HEK293 (cell line): Measurements from ENCODE around the gene CDK4.
A peak's percentile ranks its signal among the peaks of the same experiment; 100 is the strongest.

ENCODE experiments used
- BCL11A ChIP-seq: fragments of 450-650 bp; formaldehyde crosslinking; IDR thresholded peaks from 2 replicates; pipeline ENCODE4 v1.5.1; 2016; ENCODE audit warnings: low read depth, missing biosample characterization, missing genetic modification characterization
- HOXD13 ChIP-seq: sonication (generic); formaldehyde crosslinking; IDR thresholded peaks from 2 replicates; pipeline ENCODE4 v1.8.0; 2022; ENCODE audit warnings: missing genetic modification reagents, borderline replicate concordance
- MEIS1 ChIP-seq: sonication (generic); formaldehyde crosslinking; IDR thresholded peaks from 2 replicates; pipeline ENCODE4 v1.8.1; 2022; ENCODE audit warnings: missing genetic modification reagents, mild to moderate bottlenecking, borderline replicate concordance
- OVOL3 ChIP-seq: fragments of 450-650 bp; formaldehyde crosslinking; IDR thresholded peaks from 2 replicates; pipeline ENCODE4 v1.5.1; 2016; ENCODE audit warnings: missing biosample characterization, missing genetic modification characterization
- PRDM1 ChIP-seq: fragments of 450-650 bp; formaldehyde crosslinking; IDR thresholded peaks from 2 replicates; pipeline ENCODE4; 2016; ENCODE audit warnings: missing biosample characterization, missing genetic modification characterization
- SETDB1 ChIP-seq: IDR thresholded peaks from one replicate; pipeline ENCODE4 v1.6.1; 2017; ENCODE audit warnings: mild to moderate bottlenecking, low read length, moderate library complexity, mixed read lengths; ENCODE audit not compliant: insufficient read length
- ZBTB17 ChIP-seq: fragments of 450-650 bp; formaldehyde crosslinking; IDR thresholded peaks from 2 replicates; pipeline ENCODE4 v1.5.1; 2016; ENCODE audit warnings: missing biosample characterization, missing genetic modification characterization
- ZBTB7A ChIP-seq: fragments of 450-650 bp; formaldehyde crosslinking; IDR thresholded peaks from 2 replicates; pipeline ENCODE4 v1.5.1; 2016; ENCODE audit warnings: low read depth, missing biosample characterization, missing genetic modification characterization
- ZEB2 ChIP-seq: fragments of 450-650 bp; formaldehyde crosslinking; IDR thresholded peaks from 2 replicates; pipeline ENCODE4 v1.5.1; 2016; ENCODE audit warnings: missing biosample characterization, missing genetic modification characterization
- ZFP41 ChIP-seq: fragments of 450-650 bp; formaldehyde crosslinking; IDR thresholded peaks from 2 replicates; pipeline ENCODE4 v1.5.1; 2016; ENCODE audit warnings: missing biosample characterization, missing genetic modification characterization, borderline replicate concordance
- ZNF16 ChIP-seq: fragments of 450-650 bp; formaldehyde crosslinking; IDR thresholded peaks from 2 replicates; pipeline ENCODE4 v1.5.1; 2016; ENCODE audit warnings: low read depth, missing biosample characterization, missing genetic modification characterization
- ZNF223 ChIP-seq: fragments of 450-650 bp; formaldehyde crosslinking; IDR thresholded peaks from 2 replicates; pipeline ENCODE4 v1.5.1; 2016; ENCODE audit warnings: missing biosample characterization, missing genetic modification characterization
- ZNF510 ChIP-seq: fragments of 450-650 bp; formaldehyde crosslinking; IDR thresholded peaks from 2 replicates; pipeline ENCODE4 v1.5.1; 2018; ENCODE audit warnings: mild to moderate bottlenecking, missing genetic modification characterization, missing biosample characterization; ENCODE audit not compliant: insufficient replicate concordance
- ZNF629 ChIP-seq: fragments of 450-650 bp; formaldehyde crosslinking; IDR thresholded peaks from 2 replicates; pipeline ENCODE4 v1.5.1; 2017; ENCODE audit warnings: missing biosample characterization, missing genetic modification characterization
- ZNF792 ChIP-seq: fragments of 450-650 bp; formaldehyde crosslinking; IDR thresholded peaks from 2 replicates; pipeline ENCODE4 v1.5.1; 2016; ENCODE audit warnings: missing biosample characterization, missing genetic modification characterization
- ZNF830 ChIP-seq: fragments of 450-650 bp; IDR thresholded peaks from 2 replicates; pipeline ENCODE4 v1.5.0; 2018; ENCODE audit warnings: missing biosample characterization, missing genetic modification characterization, low read depth, mild to moderate bottlenecking, moderate library complexity
- ZSCAN30 ChIP-seq: fragments of 450-650 bp; IDR thresholded peaks from 2 replicates; pipeline ENCODE4 v1.5.1; 2018; ENCODE audit warnings: missing biosample characterization, mild to moderate bottlenecking, missing genetic modification characterization, moderate library complexity
- TF ChIP-seq, protein P1 (sequence below): fragments of 450-650 bp; formaldehyde crosslinking; IDR thresholded peaks from 2 replicates; pipeline ENCODE4 v1.5.1; 2016; ENCODE audit warnings: missing biosample characterization, missing genetic modification characterization
- TF ChIP-seq, protein P2 (sequence below): fragments of 450-650 bp; formaldehyde crosslinking; optimal IDR thresholded peaks from 2 replicates; pipeline ENCODE3; 2016; ENCODE audit warnings: missing biosample characterization, mild to moderate bottlenecking, missing genetic modification characterization
- TF ChIP-seq, protein P3 (sequence below): fragments of 450-650 bp; formaldehyde crosslinking; IDR thresholded peaks from 2 replicates; pipeline ENCODE4 v1.5.1; 2016; ENCODE audit warnings: missing biosample characterization, missing genetic modification characterization, borderline replicate concordance
- TF ChIP-seq, protein P4 (sequence below): fragments of 450-650 bp; formaldehyde crosslinking; IDR thresholded peaks from 2 replicates; pipeline ENCODE4 v1.5.1; 2017; ENCODE audit warnings: missing biosample characterization, missing genetic modification characterization
- TF ChIP-seq, protein P5 (sequence below): fragments of 450-650 bp; formaldehyde crosslinking; IDR thresholded peaks from 2 replicates; pipeline ENCODE4 v1.5.1; 2016; ENCODE audit warnings: missing biosample characterization, missing genetic modification characterization
- TF ChIP-seq, protein P6 (sequence below): fragments of 450-650 bp; formaldehyde crosslinking; IDR thresholded peaks from 2 replicates; pipeline ENCODE4 v1.5.1; 2017; ENCODE audit warnings: missing biosample characterization, missing genetic modification characterization
- TF ChIP-seq, protein P7 (sequence below): fragments of 450-650 bp; formaldehyde crosslinking; conservative IDR thresholded peaks from 2 replicates; pipeline ENCODE4 v1.5.1; 2016; ENCODE audit warnings: low read depth, missing biosample characterization, missing genetic modification characterization

The CDK4 gene

DNA sequence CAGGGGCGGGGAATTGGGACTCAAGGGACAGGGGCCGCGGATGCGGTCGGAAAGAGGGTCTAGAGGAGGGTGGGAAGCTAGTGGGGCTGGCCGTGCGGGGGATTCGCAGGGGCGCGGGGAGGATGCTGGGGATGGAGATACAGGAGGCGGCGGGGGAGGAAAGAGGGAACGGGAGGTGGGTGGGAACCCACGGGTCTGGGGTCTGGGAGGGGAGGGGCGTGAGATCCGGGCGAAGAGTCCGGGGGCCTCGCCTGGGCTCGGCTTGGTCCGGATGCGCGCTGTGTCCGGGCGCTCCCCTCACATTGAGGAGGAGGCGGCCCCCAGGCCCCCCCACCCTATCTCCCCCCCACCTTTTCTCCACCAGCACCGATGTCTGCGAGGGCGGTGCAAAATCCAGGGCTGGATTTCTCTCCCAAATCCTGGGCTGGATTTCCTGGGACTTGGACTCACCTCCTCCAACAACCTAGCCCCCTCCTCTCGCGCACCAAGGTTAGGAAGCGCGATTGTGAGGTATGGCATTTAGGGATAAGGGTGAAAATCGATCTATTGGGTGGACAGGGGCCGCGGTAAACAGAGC lies 13.4 kb downstream of the CDK4 start, which contains the start of gene AGAP2 (continued):
- TF ChIP-seq, protein P1, sequence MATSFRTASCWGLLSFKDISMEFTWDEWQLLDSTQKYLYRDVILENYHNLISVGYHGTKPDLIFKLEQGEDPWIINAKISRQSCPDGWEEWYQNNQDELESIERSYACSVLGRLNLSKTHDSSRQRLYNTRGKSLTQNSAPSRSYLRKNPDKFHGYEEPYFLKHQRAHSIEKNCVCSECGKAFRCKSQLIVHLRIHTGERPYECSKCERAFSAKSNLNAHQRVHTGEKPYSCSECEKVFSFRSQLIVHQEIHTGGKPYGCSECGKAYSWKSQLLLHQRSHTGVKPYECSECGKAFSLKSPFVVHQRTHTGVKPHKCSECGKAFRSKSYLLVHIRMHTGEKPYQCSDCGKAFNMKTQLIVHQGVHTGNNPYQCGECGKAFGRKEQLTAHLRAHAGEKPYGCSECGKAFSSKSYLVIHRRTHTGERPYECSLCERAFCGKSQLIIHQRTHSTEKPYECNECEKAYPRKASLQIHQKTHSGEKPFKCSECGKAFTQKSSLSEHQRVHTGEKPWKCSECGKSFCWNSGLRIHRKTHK: no peak
- TF ChIP-seq ZNF792 (tag by site-specific recombination) (no peak), SETDB1 (no peak), MEIS1 (CRISPR knock-in tag) (no peak), OVOL3 (tag by site-specific recombination) (no peak), ZNF16 (tag by site-specific recombination) (no peak), ZBTB17 (tag by site-specific recombination) (peak; percentile 81), ZFP41 (tag by site-specific recombination) (no peak), ZBTB7A (tag by site-specific recombination) (peak; percentile 56; the same call in 1 of the 2 replicates), ZNF830 (tag by site-specific recombination) (no peak), ZNF510 (tag by site-specific recombination) (no peak), ZEB2 (tag by site-specific recombination) (peak; percentile 61; the same call in 1 of the 2 replicates), BCL11A (no peak), HOXD13 (CRISPR knock-in tag) (no peak), PRDM1 (tag by site-specific recombination) (no peak), ZSCAN30 (tag by site-specific recombination) (peak; percentile 56; the same call in 1 of the 2 replicates), ZNF629 (tag by site-specific recombination) (peak; percentile 57; the same call in 1 of the 2 replicates), ZNF223 (tag by site-specific recombination) (no peak)
- TF ChIP-seq, protein P2, sequence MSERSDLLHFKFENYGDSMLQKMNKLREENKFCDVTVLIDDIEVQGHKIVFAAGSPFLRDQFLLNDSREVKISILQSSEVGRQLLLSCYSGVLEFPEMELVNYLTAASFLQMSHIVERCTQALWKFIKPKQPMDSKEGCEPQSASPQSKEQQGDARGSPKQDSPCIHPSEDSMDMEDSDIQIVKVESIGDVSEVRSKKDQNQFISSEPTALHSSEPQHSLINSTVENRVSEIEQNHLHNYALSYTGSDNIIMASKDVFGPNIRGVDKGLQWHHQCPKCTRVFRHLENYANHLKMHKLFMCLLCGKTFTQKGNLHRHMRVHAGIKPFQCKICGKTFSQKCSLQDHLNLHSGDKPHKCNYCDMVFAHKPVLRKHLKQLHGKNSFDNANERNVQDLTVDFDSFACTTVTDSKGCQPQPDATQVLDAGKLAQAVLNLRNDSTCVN (tag by site-specific recombination): peak; percentile 20
- TF ChIP-seq, protein P3, sequence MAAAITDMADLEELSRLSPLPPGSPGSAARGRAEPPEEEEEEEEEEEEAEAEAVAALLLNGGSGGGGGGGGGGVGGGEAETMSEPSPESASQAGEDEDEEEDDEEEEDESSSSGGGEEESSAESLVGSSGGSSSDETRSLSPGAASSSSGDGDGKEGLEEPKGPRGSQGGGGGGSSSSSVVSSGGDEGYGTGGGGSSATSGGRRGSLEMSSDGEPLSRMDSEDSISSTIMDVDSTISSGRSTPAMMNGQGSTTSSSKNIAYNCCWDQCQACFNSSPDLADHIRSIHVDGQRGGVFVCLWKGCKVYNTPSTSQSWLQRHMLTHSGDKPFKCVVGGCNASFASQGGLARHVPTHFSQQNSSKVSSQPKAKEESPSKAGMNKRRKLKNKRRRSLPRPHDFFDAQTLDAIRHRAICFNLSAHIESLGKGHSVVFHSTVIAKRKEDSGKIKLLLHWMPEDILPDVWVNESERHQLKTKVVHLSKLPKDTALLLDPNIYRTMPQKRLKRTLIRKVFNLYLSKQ: no peak
- TF ChIP-seq, protein P4, sequence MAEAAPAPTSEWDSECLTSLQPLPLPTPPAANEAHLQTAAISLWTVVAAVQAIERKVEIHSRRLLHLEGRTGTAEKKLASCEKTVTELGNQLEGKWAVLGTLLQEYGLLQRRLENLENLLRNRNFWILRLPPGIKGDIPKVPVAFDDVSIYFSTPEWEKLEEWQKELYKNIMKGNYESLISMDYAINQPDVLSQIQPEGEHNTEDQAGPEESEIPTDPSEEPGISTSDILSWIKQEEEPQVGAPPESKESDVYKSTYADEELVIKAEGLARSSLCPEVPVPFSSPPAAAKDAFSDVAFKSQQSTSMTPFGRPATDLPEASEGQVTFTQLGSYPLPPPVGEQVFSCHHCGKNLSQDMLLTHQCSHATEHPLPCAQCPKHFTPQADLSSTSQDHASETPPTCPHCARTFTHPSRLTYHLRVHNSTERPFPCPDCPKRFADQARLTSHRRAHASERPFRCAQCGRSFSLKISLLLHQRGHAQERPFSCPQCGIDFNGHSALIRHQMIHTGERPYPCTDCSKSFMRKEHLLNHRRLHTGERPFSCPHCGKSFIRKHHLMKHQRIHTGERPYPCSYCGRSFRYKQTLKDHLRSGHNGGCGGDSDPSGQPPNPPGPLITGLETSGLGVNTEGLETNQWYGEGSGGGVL (tag by site-specific recombination): peak; percentile 83
- TF ChIP-seq, protein P5, sequence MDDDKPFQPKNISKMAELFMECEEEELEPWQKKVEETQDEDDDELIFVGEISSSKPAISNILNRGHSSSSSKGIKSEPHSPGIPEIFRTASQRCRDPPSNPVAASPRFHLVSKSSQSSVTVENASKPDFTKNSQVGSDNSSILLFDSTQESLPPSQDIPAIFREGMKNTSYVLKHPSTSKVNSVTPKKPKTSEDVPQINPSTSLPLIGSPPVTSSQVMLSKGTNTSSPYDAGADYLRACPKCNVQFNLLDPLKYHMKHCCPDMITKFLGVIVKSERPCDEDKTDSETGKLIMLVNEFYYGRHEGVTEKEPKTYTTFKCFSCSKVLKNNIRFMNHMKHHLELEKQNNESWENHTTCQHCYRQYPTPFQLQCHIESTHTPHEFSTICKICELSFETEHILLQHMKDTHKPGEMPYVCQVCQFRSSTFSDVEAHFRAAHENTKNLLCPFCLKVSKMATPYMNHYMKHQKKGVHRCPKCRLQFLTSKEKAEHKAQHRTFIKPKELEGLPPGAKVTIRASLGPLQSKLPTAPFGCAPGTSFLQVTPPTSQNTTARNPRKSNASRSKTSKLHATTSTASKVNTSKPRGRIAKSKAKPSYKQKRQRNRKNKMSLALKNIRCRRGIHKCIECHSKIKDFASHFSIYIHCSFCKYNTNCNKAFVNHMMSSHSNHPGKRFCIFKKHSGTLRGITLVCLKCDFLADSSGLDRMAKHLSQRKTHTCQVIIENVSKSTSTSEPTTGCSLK (tag by site-specific recombination): no peak
- TF ChIP-seq, protein P6, sequence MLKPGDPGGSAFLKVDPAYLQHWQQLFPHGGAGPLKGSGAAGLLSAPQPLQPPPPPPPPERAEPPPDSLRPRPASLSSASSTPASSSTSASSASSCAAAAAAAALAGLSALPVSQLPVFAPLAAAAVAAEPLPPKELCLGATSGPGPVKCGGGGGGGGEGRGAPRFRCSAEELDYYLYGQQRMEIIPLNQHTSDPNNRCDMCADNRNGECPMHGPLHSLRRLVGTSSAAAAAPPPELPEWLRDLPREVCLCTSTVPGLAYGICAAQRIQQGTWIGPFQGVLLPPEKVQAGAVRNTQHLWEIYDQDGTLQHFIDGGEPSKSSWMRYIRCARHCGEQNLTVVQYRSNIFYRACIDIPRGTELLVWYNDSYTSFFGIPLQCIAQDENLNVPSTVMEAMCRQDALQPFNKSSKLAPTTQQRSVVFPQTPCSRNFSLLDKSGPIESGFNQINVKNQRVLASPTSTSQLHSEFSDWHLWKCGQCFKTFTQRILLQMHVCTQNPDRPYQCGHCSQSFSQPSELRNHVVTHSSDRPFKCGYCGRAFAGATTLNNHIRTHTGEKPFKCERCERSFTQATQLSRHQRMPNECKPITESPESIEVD (tag by site-specific recombination): no peak
- TF ChIP-seq, protein P7, sequence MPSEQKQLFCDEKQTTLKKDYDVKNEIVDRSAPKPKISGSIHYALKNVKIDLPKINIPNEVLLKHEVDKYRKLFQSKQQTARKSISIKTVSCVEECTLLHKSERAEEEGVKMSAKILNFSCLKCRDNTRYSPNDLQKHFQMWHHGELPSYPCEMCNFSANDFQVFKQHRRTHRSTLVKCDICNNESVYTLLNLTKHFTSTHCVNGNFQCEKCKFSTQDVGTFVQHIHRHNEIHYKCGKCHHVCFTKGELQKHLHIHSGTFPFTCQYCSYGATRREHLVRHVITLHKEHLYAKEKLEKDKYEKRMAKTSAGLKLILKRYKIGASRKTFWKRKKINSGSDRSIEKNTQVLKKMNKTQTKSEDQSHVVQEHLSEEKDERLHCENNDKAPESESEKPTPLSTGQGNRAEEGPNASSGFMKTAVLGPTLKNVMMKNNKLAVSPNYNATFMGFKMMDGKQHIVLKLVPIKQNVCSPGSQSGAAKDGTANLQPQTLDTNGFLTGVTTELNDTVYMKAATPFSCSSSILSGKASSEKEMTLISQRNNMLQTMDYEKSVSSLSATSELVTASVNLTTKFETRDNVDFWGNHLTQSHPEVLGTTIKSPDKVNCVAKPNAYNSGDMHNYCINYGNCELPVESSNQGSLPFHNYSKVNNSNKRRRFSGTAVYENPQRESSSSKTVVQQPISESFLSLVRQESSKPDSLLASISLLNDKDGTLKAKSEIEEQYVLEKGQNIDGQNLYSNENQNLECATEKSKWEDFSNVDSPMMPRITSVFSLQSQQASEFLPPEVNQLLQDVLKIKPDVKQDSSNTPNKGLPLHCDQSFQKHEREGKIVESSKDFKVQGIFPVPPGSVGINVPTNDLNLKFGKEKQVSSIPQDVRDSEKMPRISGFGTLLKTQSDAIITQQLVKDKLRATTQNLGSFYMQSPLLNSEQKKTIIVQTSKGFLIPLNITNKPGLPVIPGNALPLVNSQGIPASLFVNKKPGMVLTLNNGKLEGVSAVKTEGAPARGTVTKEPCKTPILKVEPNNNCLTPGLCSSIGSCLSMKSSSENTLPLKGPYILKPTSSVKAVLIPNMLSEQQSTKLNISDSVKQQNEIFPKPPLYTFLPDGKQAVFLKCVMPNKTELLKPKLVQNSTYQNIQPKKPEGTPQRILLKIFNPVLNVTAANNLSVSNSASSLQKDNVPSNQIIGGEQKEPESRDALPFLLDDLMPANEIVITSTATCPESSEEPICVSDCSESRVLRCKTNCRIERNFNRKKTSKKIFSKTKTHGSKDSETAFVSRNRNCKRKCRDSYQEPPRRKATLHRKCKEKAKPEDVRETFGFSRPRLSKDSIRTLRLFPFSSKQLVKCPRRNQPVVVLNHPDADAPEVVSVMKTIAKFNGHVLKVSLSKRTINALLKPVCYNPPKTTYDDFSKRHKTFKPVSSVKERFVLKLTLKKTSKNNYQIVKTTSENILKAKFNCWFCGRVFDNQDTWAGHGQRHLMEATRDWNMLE (tag by site-specific recombination): no peak
